ENCODE results near the gene STYX. TPM values are rescaled to one million over a fixed set of nuclear protein-coding genes. Genes with fewer than 3 reads are reported as not detected.
"Not testable (repeated sequence)": the region's sequence is repeated elsewhere in the genome, so short reads cannot be mapped to it uniquely, and the experiment has no call there.

STYX gene
- total RNA-seq, 1 experiment from 2014 or later, result 15.9 TPM

GRCh38 chr14:52727509-52727908, 2.5 kb upstream of the STYX start:
- DNase-seq (ENCODE audit: low read depth), result not testable (repeated sequence)

GRCh38 chr14:52729035-52729434, 931 bp upstream of the STYX start:
- not testable (repeated sequence) for DNase-seq (ENCODE audit: low read depth)

GRCh38 chr14:52729585-52729924, 411 bp upstream of the STYX start:
- no peak for DNase-seq (ENCODE audit: low read depth)

GRCh38 chr14:52730709-52731111, 744 bp downstream of the STYX start:
- peak; percentile 16 for DNase-seq (ENCODE audit: low read depth)

GRCh38 chr14:52733824-52734223, 3.9 kb downstream of the STYX start:
- DNase-seq (ENCODE audit: low read depth), result no peak

- no peak for DNase-seq (ENCODE audit: low read depth)
Measured at GRCh38 chr14:52735921-52736489, 6.0 kb downstream of the STYX start.

- no peak for DNase-seq (ENCODE audit: low read depth)
Measured at GRCh38 chr14:52738409-52738808, 8.4 kb downstream of the STYX start.

- no peak for DNase-seq (ENCODE audit: low read depth)
Measured at GRCh38 chr14:52740751-52741150, 10.8 kb downstream of the STYX start.

GRCh38 chr14:52741865-52742264, 11.9 kb downstream of the STYX start:
- DNase-seq (ENCODE audit: low read depth), result no peak

- DNase-seq (ENCODE audit: low read depth), result no peak
Measured at GRCh38 chr14:52748647-52749292, 18.8 kb downstream of the STYX start.

GRCh38 chr14:52755607-52756316, 25.8 kb downstream of the STYX start:
- DNase-seq (ENCODE audit: low read depth), result no peak

GRCh38 chr14:52759145-52759544, 29.2 kb downstream of the STYX start:
- DNase-seq (ENCODE audit: low read depth), result no peak

- not testable (repeated sequence) for DNase-seq (ENCODE audit: low read depth)
Measured at GRCh38 chr14:52762923-52763322, 33.0 kb downstream of the STYX start.

GRCh38 chr14:52767058-52767833, 37.3 kb downstream of the STYX start:
- no peak for DNase-seq (ENCODE audit: low read depth)

GRCh38 chr14:52769887-52770286, 39.9 kb downstream of the STYX start:
- DNase-seq (ENCODE audit: low read depth), result no peak

GRCh38 chr14:52776816-52777215, 46.9 kb downstream of the STYX start:
- DNase-seq (ENCODE audit: low read depth), result no peak

GRCh38 chr14:52778702-52779101, 48.7 kb downstream of the STYX start:
- DNase-seq (ENCODE audit: low read depth), result no peak

- DNase-seq (ENCODE audit: low read depth), result no peak
Measured at GRCh38 chr14:52780893-52781292, 50.9 kb downstream of the STYX start.

- DNase-seq (ENCODE audit: low read depth), result no peak
Measured at GRCh38 chr14:52781629-52782028, 51.7 kb downstream of the STYX start.

GRCh38 chr14:52783206-52783605, 53.2 kb downstream of the STYX start:
- DNase-seq (ENCODE audit: low read depth), result no peak

GRCh38 chr14:52786887-52787286, 56.9 kb downstream of the STYX start:
- DNase-seq (ENCODE audit: low read depth), result no peak

- DNase-seq (ENCODE audit: low read depth), result no peak
Measured at GRCh38 chr14:52789118-52789517, 59.2 kb downstream of the STYX start.
